HT1080 (cell line): ENCODE data around the gene DZIP1. TPM values are rescaled to one million over a fixed set of nuclear protein-coding genes. Genes with fewer than 3 reads are reported as not detected.
A peak's percentile ranks its signal among the peaks of the same experiment; 100 is the strongest.
"Not testable (repeated sequence)": the region's sequence is repeated elsewhere in the genome, so short reads cannot be mapped to it uniquely, and the experiment has no call there.

Source experiments
- DNase-seq: peaks from one replicate; pipeline ENCODE4 v3.0.0-alpha.2; 2015; ENCODE audit warnings: low read depth
- total RNA-seq: library from RNA; depleted of rRNA; stranded (reverse); fragments of >200 nt; shearing (Covaris generic); gene quantifications from 2 replicates; pipeline ENCODE4 v1.2.3, GENCODE V29; 2014

The DZIP1 gene
- total RNA-seq, 1 experiment from 2014 or later, result 25.0 TPM

DNA sequence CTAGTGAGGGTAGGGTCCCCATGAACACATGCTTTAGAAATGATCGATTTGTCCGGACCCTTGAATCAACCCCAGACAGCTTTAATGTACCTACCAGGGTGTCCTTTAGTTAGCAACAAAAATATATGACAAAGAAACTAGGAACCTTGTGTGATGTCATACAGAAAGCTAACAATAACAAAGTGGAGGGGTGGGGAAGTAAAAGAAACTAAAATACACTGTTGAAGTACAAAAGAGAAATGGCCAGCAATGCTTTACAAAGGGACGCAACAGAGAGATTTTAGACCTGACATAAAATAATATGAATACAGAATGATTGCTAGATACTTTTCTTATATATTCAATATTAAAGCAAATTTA is 40.0 kb downstream of the DZIP1 start:
- DNase-seq, result no peak

GRCh38 chr13:95603887-95604555 is 40.5 kb downstream of the DZIP1 start:
- peak; percentile 89 for DNase-seq

DNA sequence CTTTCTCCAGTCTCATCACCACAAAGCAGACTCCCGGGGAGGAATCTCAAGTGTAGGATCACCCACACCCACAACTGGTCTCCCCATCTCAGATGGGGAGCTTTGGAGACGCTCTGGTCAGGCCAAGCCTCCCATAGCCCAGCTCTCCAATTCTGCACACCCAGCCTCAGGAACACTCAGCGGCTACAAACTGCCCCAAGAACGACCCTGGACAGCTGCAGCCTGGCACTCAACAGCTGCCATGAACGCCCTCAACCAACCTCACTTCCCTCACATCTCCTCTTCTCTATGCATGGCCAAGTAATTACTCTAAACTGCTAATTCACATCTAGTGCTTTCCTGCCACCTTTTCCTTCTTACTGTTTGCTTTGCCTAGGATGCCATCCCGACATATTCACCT is 42.6 kb downstream of the DZIP1 start:
- no peak for DNase-seq

DNA sequence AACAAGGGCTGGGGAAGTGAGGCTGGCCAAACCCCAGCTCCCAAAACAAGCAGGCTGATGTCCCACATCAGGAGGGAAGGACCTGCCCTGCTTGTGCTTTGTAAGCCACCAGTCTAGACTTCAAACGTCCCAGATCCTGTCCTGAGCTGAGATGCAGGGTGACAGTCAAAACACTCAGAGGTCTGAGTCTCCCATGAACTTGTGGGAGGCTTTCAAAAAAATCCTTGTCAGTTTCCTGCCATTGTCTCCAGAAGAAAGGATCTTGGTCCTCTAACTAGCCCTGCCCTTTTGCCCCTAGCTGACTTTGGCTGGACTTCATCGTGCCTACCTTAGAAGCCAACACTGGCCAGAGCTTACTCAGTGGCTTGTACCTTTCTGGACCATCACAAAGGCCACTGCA is 43.3 kb downstream of the DZIP1 start:
- DNase-seq, result no peak

DNA sequence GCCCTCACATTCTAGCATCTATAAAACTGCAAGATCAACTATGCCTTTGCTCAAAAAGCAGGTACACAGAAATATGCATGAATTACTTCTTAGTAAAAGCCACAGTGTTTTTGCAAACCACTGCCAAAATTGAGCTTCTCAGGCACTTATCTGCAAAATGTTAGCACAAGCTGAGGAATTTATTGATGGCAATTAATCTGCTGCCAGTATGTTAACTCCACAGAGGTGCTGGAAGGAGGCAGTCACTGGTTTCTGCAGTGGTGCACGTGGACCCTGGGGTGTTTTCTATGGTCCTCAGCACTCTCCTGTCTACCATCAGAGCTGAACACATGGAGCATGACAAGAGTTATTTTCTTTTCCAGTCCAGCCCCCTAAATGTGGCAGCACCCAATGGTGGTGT is 47.8 kb downstream of the DZIP1 start:
- DNase-seq, result no peak

DNA sequence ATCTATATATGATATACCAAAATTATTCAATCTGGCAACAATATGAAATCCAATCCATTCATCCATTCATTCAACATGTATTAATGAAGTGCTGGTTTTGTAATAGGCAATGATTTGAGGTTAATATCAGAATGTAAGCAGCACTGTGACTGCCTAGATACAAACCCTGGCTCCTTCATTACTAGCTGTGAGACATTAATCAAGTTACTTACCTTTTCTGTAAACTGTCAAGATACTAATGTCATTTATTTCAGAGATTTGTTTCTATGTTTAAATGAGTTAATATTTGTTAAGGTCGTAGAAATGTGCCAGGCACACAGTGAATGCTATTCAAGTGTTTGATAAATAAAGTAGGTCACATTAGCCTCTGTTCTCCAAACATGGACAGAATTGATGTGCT is 51.0 kb downstream of the DZIP1 start:
- no peak for DNase-seq

DNA sequence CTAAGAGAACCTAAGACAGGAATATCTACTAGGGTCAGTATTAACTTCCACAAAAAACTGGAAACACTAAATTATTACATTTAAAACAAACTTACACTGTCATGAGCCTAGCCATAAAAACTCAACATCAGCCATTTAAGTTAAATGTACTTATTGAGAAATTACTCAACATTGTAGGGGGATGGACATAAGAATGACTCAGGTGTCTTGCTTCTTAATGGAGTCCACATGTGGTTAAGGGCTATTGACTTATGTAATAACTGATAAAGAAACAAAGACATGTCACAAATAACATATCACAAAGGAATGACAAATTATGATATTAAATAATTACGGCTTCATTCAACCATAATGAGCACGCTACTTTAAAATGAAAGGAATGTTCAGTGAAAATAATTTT is 55.8 kb downstream of the DZIP1 start:
- no peak for DNase-seq

DNA sequence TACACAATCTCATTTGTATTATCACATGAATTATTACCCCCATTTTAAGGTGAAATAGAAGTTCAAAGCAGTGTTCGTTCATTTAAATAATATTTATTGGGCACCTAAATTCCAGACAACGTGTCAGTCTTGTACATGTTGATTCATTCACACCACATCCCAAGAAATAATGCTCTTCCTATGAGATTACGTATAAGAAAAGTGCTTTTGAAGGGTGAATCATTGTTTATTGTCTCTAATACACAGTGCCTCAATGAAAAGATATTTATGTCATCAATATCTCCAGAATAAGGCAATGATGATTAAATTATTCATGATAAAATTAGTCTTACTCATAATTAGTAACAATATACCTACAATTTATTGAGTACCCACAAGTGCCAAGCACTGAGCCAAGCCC is 56.4 kb downstream of the DZIP1 start:
- DNase-seq, result no peak

- DNase-seq, result no peak
Measured at GRCh38 chr13:95585867-95586266, 58.6 kb downstream of the DZIP1 start.

DNA sequence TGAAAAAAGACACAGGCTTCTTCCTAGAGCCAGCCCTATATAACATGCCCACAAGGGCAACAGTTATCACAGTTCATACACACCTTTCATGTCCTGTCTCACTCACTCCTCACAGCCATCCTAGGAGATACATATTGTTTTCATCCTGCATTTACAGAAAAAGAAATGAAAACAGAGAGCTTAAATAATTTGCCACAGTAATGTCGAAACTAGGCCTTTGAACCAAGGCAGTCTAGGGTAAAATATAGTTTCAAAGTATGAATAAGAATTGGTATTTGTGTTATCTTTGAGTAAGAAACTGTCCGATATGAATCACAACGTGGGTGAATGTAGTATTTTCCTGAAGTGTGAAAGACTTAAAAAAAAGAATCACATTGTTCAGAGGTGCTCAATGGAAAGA is 65.2 kb downstream of the DZIP1 start:
- DNase-seq, result no peak

DNA sequence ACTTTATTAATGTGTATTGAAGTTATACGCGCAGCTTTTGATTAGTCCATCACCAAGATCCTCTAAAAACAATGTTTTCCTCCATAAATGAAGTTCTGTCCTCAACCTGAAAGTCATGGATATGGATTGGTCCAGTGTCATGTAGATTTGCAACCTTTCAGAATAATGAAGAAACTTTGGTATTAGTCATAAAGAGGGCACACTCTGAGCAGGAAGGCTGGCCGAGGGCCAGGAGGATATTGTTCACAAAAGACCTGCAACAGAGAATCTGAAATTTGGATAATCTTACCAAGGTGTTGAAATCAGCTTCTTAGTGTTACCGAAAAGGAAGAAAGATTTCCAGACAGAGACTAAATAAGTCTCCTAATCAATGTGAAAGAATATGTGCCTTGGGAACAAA is 71.3 kb downstream of the DZIP1 start:
- DNase-seq, result peak; percentile 48

DNA sequence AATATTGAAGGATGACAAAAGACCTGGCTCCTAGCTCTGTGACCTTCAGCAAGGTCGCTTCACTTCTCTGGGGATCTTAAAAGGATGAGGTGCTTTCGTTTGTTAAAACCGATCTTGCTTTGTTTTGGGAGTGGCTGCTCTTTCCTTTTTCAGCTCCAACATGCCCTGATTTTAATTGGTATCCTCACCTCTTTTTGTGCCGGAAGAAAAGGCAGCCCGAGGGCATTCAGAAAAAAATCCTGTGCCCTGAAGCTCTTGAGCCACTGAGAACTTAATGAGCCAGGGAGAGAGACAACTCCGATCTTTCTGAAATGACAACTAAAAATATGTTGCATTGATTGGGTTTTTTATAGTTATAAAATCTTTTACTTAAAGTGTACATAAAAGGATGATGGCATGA is 72.6 kb downstream of the DZIP1 start:
- no peak for DNase-seq

DNA sequence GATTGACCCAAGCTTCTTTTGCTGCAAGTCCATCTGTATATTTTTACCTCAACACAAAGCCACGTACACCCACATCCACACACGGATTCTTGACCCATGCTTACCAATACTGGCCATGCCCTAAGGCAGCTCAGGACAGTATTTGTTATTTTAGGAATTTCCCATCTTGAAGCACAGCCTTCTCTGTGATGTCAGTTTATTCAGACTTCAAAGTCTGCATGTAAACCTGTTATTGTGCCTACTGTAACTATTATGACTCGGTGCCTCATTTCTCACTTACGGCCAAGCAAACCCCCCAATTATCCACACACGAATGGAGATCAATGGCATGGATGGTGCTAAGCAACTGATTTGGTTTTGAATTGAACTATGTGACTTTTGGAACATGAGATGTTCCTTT is 74.5 kb downstream of the DZIP1 start:
- no peak for DNase-seq

- DNase-seq, result no peak
Measured at GRCh38 chr13:95568131-95568530, 76.4 kb downstream of the DZIP1 start.

- DNase-seq, result not testable (repeated sequence)
Measured at GRCh38 chr13:95565758-95566157, 78.7 kb downstream of the DZIP1 start.

DNA sequence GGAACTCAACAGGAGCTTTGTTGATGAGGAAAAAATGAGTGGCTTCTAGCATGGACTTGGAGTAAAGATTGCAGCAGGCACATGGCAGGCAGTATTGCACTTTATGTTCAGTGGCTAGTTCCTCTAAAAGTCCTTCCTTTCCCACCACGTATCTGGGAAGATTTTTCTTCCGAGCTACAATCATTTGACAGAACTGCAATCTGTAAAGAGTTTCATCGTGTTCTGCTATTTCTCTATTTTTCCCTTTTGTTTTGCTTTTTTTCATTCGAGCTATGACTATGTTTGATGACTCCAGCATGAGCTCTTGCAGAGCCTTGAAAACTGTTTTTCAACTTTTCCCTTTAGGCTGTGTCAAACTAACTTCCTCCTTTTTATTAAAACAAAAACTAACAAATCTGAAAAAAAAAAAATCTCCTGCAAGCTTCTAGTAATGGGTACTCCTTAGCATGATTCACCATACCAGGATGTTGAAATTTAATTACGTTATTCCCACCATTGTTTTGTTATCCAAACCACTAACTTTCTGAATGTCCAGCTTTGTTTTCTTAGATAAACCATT is 79.7 kb downstream of the DZIP1 start:
- DNase-seq, result peak; percentile 71

GRCh38 chr13:95564091-95564490 is 80.4 kb downstream of the DZIP1 start:
- DNase-seq, result peak; percentile 28

GRCh38 chr13:95560387-95560786 is 84.1 kb downstream of the DZIP1 start:
- DNase-seq, result no peak

GRCh38 chr13:95559100-95559499 is 85.4 kb downstream of the DZIP1 start:
- DNase-seq, result no peak

DNA sequence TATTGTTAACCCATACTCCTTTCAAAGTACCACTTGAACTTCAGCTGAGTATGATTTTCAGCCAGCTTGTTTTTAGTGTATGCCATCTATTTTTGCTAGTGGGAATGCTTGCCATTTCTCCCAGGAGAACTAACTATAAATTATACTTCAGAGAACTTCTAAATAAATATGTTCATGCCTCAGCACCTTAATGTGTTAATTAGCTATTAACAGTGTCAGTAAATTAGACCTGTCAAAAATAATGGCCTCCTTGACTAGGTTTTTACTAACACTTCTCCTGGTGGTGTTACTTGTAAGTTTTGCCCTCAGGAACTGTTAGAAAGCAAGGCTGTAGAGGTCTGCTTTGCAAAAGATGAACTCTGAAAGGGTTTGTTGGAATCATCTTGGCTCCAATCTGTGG is 87.5 kb downstream of the DZIP1 start:
- DNase-seq, result no peak

GRCh38 chr13:95553581-95554385 is 90.7 kb downstream of the DZIP1 start:
- DNase-seq, result no peak

GRCh38 chr13:95552539-95553441 is 91.7 kb downstream of the DZIP1 start, which contains the start of gene CLDN10:
Gene CLDN10, plus strand, starts transcription at chr13:95552720. Its CDS starts 34 bp downstream, at chr13:95552754.
- no peak for DNase-seq
